Uterus (tissue), 2 donors: ENCODE results near the gene CACNA2D2.
A peak's percentile ranks its signal among the peaks of the same experiment; 100 is the strongest.

Experiments
- CTCF ChIP-seq, 4 experiments: fragments of 200-600 bp in 2 of 4; fragments of 450-650 bp in 2 of 4; sonication (generic) in 2 of 4; IDR thresholded peaks; one replicate each; pipeline ENCODE4 v1.5.1; 2016 to 2019; ENCODE audit warnings: antibody characterized with exemption in 4 of 4, mild to moderate bottlenecking in 2 of 4, moderate library complexity in 1 of 4
- POLR2A ChIP-seq, 2 donors: fragments of 450-650 bp; IDR thresholded peaks; one replicate each; pipeline ENCODE4 v1.6.1; 2016; ENCODE audit warnings: antibody characterized with exemption in 2 of 2, mild to moderate bottlenecking in 1 of 2, moderate library complexity in 1 of 2

GRCh38 chr3:50322386-50323091 lies 180.9 kb downstream of the CACNA2D2 start, which contains the start of gene HYAL2:
- no peak for TF ChIP-seq CTCF (IDR thresholded peaks at IDR 0.05)
- TF ChIP-seq POLR2A (IDR thresholded peaks at IDR 0.05) = peak in 1 of 2 donors; percentile 6
